ENCODE data around the gene SEL1L2. TPM values are rescaled to one million over a fixed set of nuclear protein-coding genes. Genes with fewer than 3 reads are reported as not detected.

The SEL1L2 gene
- total RNA-seq, 3 donors from 2014 or later: 7.4 TPM; not detected in 2

- intact Hi-C loops (cut with DNase I; ENCODE audit: low total_unique reads): no loop called here
- Histone ChIP-seq H3K27ac (no peak overlapping the region), H3K4me1 (no peaks in the 10 kb centered on the region), H3K27me3 (no peaks in the 10 kb centered on the region), H3K36me3 (no peaks in the 10 kb centered on the region), H3K4me3 (no peak overlapping the region), H3K9me3 (no peaks in the 10 kb centered on the region)
- TF ChIP-seq POLR2AphosphoS5 (IDR thresholded peaks at IDR 0.05) (no peak), POLR2A (IDR thresholded peaks at IDR 0.05) (no peak), CTCF (IDR thresholded peaks at IDR 0.05) (no peak)
- DNase-seq (ENCODE audit: low spot score in 2 of 2): no peak
These were observed 75.1 kb downstream of the SEL1L2 start for GRCh38 chr20:13915284-13915683.

GRCh38 chr20:13913572-13913971 lies 76.8 kb downstream of the SEL1L2 start:
- intact Hi-C loops (cut with DNase I; ENCODE audit: low total_unique reads): no loop called here
- Histone ChIP-seq H3K36me3 (no peaks in the 10 kb centered on the region), H3K27me3 (no peaks in the 10 kb centered on the region), H3K9me3 (no peaks in the 10 kb centered on the region), H3K4me1 (no peaks in the 10 kb centered on the region), H3K27ac (no peak overlapping the region), H3K4me3 (peak overlapping the region in 1 of 3 donors; percentile 21)
- no peak for DNase-seq (ENCODE audit: low spot score in 2 of 2)
- no peak for TF ChIP-seq POLR2AphosphoS5 (IDR thresholded peaks at IDR 0.05)
- TF ChIP-seq CTCF (IDR thresholded peaks at IDR 0.05): no peak
- no peak for TF ChIP-seq POLR2A (IDR thresholded peaks at IDR 0.05)

GRCh38 chr20:13913131-13913530 lies 77.3 kb downstream of the SEL1L2 start:
- Histone ChIP-seq H3K27ac (no peak overlapping the region), H3K4me3 (peak overlapping the region in 1 of 3 donors; percentile 21), H3K27me3 (no peaks in the 10 kb centered on the region), H3K9me3 (no peaks in the 10 kb centered on the region), H3K36me3 (no peaks in the 10 kb centered on the region), H3K4me1 (no peaks in the 10 kb centered on the region)
- intact Hi-C loops (cut with DNase I; ENCODE audit: low total_unique reads): no loop called here
- no peak for TF ChIP-seq POLR2AphosphoS5 (IDR thresholded peaks at IDR 0.05)
- no peak for TF ChIP-seq POLR2A (IDR thresholded peaks at IDR 0.05)
- TF ChIP-seq CTCF (IDR thresholded peaks at IDR 0.05): no peak
- no peak for DNase-seq (ENCODE audit: low spot score in 2 of 2)

- intact Hi-C loops (cut with DNase I; ENCODE audit: low total_unique reads): no loop called here
- no peak overlapping the region for H3K4me3 ChIP-seq
- no peaks in the 10 kb centered on the region for H3K9me3 ChIP-seq
- no peaks in the 10 kb centered on the region for H3K27me3 ChIP-seq
- no peak overlapping the region for H3K27ac ChIP-seq
- no peak for DNase-seq (ENCODE audit: low spot score in 2 of 2)
- H3K36me3 ChIP-seq: no peaks in the 10 kb centered on the region
- TF ChIP-seq POLR2A (IDR thresholded peaks at IDR 0.05) (no peak), CTCF (IDR thresholded peaks at IDR 0.05) (no peak), POLR2AphosphoS5 (IDR thresholded peaks at IDR 0.05) (no peak)
- H3K4me1 ChIP-seq: no peaks in the 10 kb centered on the region
These were observed 79.9 kb downstream of the SEL1L2 start for GRCh38 chr20:13910492-13910891.

- H3K4me3 ChIP-seq: no peak overlapping the region
- DNase-seq (ENCODE audit: low spot score in 2 of 2): no peak
- H3K9me3 ChIP-seq: no peaks in the 10 kb centered on the region
- H3K27me3 ChIP-seq: no peaks in the 10 kb centered on the region
- H3K36me3 ChIP-seq: no peaks in the 10 kb centered on the region
- TF ChIP-seq CTCF (IDR thresholded peaks at IDR 0.05): no peak
- TF ChIP-seq POLR2A (IDR thresholded peaks at IDR 0.05): no peak
- TF ChIP-seq POLR2AphosphoS5 (IDR thresholded peaks at IDR 0.05): no peak
- intact Hi-C loops (cut with DNase I; ENCODE audit: low total_unique reads): no loop called here
- no peaks in the 10 kb centered on the region for H3K4me1 ChIP-seq
- no peak overlapping the region for H3K27ac ChIP-seq
These were observed 81.3 kb downstream of the SEL1L2 start for GRCh38 chr20:13909067-13909466.
